ENCODE measurements around the gene KIF25.
"Not testable (repeated sequence)": the region's sequence is repeated elsewhere in the genome, so short reads cannot be mapped to it uniquely, and the experiment has no call there.

KIF25 gene

DNA sequence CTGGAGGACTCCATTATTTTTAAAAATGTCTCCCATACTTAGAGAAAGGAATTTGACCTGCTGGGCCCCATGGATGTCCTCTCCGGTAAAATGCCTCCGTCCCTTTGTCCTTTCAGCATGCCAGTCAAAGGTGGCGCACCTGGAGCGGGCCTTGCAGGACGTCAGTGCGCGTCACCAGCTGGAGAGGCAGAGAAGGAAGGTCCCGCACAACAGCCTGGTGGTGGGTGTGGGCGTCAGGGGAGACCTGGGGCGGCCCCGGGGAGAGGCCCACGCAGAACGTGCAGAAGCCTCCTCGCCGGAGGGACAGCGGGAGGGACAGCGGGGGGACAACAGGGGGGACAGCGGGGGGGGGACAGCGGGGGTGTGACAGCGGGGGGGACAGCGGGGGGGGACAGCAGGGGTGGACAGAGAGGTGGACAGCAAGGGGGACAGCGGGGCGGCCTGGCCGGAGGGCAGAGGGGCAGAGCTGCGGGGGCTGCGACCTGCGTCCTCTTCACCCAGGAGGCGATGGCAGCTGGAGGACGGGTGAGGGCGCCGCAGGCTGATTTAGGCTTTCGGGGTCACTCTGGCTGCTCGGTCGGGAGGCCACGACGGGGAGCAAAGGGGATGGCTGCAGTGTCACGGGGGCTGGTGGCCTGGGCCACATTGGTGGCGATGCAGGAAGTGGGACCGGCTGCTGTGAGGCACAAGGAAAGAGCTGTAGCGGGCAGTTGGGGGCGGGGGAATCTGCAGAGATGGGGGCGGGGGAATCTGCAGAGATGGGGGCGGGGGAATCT lies 859 bp upstream of the KIF25 start:
- DNase-seq: no peak

DNA sequence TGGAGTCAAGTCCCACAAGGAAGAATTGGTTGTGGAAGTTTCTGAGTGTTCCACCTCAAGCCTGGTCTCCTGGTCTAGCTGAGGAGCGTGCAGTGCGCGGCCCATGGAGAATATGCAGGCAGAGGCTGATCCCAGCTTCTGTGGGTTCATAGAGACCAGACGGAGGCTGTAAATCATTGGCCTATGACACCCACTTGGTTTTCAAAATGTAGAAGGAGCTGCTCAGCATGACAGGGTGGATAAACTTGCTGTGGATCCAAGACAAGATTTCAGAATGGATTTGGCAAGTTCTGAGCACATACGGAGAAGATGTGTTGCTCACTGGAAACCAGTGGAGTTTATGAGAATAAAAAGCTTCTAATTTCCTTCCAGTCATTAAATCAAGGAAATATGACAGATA lies 744 bp downstream of the KIF25 start:
- no peak for DNase-seq

DNA sequence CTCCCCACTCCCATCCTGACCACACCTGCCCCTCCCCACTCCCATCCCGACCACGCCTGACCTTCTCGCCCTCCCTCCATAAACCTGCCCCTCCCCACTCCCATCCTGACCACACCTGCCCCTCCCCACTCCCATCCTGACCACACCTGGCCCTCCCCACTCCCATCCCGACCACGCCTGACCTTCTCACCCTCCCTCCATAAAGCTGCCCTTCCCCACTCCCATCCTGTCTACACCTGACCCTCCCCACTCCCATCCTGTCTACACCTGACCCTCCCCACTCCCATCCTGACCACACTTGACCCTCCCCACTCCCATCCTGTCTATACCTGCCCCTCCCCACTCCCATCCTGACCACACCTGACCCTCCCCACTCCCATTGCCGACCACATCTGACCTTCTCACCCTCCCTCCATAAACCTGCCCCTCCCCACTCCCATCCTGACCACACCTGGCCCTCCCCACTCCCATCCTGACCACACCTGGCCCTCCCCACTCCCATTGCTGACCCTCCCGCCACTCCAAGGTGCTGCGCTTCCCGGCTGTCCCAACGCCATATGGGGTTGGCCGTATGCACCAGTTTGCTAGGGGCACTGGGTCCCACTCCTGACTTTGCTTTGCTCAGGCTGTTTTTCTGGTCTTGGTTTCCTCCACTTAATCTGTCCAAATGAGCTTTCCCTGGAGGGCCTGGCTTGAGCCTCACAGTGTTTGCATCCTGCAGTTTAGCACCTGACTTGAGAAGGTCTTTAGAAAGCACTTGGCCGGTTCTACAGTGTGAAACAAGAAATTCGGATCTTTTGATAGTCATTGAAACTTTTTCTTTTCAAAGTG lies 2.9 kb downstream of the KIF25 start:
- DNase-seq: no peak

GRCh38 chr6:168001029-168001332 lies 3.5 kb downstream of the KIF25 start:
- DNase-seq: no peak

- not testable (repeated sequence) for DNase-seq
These were observed 4.0 kb downstream of the KIF25 start for GRCh38 chr6:168001514-168001913.

GRCh38 chr6:168002804-168003203 lies 5.3 kb downstream of the KIF25 start:
- no peak for DNase-seq

DNA sequence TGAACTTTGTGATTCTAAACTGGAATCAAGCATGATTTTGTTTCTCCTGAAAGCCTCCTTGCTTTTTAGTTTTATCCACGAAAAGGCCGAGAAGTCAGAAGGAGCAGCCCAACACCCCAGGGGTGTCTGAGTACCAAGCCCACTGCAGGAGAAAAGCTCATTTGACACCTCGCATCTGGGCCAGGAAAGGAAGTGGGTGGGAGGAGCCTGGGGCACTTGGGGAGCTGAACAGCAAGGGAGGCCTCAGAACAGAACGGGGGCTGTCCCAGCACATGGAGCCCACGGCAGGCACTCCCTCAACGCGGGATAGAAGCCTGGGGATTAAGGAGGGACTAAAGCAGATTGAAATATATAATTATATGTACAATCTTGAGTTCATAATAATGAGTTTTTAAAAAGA lies 6.6 kb downstream of the KIF25 start:
- DNase-seq: no peak

DNA sequence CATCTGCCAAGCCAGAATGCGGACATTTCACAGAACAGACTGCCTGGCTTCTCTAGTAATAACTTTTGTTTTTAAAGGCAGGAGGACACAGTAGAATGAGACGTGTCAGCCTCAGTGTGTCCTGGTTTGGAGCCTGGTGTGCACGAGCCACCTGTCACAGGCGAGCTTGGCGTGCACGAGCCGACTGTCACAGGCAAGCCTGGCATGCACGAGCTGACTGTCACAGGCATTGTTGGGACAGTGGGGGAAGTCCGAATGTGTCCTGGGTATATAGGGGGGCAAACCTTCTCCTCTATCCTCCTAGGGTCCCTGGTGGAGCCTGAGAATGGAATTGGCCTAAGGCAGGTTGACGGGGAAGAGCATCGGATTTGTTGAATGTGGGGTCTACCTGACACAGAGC lies 7.5 kb downstream of the KIF25 start:
- no peak for DNase-seq

GRCh38 chr6:168005796-168006195 lies 8.3 kb downstream of the KIF25 start:
- DNase-seq: no peak

DNA sequence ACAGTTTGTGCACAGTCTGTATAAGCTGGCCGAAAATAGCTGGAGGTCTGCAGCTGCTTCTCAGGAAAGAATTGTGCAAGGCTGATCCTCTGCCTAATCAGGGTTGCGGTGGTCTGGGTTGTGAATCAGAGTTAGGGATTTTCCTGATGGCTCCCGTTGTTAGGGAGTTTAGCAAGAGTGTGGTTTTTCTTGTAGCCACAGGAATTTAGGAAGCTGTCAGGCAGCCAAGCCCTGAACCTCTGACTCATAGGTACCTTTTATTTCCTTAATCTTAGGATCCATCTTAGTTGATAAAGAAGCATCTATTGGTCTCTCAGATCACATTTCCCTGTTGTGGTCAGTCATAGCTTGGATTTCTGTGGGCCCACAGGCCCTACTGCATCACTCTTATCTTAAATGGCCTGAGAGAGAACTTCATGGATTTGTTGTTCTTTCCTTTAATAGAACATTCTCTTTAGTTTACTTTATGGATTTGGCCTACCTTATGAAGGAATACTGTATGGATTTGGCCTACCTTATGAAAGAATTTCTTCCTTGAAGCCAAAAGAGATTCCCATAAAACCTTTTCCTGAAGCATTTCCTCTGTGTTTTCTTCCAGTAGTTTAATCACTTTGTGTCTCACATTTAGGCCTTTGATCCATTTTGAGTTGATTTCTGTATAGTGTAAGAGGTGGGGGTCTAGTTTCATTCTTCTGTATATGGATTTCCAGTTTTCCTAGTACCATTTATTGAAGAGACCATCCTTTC lies 10.3 kb downstream of the KIF25 start:
- DNase-seq: no peak

DNA sequence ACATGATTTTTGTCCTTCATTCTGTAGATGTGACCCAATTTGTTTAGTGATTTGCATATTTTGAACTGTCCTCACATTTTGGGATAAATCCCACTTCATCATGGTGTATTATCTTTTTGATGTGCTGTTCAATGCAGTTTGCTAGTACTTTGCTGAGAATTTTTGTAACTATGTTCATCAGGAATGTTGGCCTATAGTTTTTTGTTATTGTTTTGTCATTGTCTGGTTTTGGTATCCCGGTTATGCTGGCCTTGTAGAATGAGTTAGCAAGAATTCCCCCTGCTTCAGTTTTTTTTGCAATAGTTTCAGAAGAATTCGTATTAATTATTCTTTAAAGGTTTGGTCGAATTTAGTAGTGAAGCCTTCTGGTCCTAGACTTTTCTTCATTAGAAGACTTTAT lies 11.9 kb downstream of the KIF25 start:
- DNase-seq: no peak

- DNase-seq: no peak
These were observed 13.8 kb downstream of the KIF25 start for GRCh38 chr6:168011291-168011690.

GRCh38 chr6:168012431-168013249 lies 15.2 kb downstream of the KIF25 start:
- DNase-seq: no peak

DNA sequence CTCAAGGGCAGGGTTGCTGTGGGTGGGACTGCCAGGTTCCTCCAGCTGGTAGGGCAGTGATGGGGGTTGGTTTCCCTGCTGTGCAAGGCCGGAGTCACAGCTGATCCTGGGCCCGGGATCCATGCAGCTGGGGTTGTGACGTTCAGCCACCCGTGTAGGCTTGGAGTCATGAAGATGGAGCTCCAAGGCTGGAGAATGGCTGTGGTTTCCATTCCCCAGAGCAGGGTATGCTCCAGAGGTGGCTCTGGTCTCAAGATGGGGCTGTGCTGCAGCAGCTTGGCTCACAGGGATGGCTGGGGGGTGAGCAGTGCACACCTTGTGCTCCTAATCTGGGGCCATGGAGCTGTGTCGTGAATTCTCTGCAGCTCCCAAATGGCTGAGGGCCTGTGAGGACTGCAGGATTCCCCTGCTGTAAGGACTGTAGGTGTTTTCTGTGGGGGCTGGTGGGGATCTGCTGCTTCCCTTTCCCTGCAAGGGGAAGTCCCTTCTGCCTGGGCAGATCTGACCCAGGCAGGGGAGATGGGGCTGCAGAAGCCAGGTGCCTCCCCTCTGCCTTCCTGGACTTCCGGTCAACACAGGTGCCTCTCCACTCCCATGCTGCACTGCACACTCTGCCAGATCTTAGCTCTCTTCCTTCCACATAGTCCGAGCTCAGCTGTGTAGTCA lies 15.9 kb downstream of the KIF25 start:
- no peak for DNase-seq

- no peak for DNase-seq
These were observed 17.0 kb downstream of the KIF25 start for GRCh38 chr6:168014428-168014827.

- DNase-seq: no peak
These were observed 17.5 kb downstream of the KIF25 start for GRCh38 chr6:168015009-168015408.

GRCh38 chr6:168015482-168016175 lies 18.2 kb downstream of the KIF25 start:
- no peak for DNase-seq

DNA sequence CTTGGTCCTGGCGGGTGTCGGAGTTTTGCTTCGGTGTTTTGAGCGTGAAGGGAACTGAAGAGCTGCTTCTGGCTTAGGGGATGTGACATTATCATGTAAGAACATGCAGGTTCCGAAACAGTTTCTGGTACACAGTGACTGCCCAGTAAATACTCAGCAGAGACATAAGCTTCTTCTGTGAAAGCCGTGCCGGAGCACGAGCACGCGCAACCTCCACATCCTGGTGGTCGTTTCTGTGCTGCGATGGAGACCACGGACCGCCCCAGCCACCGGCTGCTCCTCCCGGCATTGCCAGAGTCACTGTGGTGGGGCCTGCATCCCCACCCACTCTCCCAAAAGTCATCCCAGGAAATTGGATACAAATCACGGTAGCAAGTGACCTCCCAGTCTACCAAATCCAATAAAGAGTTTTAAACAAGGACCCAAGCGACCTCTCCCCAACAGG lies 18.7 kb downstream of the KIF25 start:
- DNase-seq: no peak

DNA sequence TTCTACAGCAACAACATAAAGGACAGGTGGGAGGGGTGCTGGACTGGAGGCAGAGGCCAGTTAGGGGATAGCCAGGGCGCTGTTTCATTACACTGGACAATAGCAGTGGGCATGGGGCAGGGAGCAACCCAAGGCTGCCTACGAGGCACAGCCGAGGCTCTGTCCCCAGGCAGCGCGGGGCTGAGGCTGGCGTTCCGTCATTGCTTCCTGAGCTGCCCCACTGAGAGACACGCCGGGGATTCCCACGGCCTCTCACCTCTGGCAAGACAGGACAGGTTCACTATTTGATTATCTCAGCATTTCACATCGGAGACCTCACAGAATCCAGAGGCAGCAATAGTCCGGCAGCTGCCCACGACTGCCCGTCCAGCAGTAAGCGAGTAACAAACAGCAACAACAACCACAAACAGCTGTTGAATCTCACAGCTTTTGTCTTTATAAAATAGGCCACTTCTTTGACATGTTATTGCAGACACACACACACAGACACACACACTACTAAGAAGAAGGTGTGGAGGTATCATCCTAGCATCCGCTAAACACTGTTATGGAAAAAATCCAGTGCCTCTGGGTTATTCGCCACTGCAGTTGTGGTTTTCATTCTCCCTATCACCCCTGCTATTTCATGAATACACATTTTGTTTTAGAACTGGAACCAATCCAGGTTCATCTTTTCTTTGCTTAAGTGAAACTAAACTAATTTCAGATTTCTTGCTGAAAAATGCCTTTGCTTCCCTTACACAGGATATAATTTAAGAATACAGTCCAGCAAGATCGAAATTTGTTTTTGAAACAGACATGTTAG lies 19.5 kb downstream of the KIF25 start:
- DNase-seq: no peak

DNA sequence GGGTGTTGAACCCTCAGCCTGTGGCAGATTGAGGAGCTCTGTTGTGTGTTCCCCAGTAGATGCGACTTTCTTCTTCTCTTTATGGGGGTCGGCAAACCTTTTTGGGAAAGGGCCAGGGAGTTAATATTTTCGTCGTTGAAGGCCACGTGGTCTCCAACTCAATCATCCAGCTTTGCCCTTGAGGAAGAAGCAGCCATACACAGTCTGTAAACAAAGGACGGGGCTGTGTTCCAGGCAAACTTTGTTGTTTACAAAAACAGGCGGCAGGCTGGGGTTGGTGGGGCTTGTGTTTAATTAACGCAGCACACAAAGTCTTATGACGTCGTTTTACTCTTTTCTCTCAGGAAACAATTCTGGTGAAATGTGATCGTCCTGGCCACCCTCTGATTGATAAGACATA lies 20.2 kb downstream of the KIF25 start:
- no peak for DNase-seq

DNA sequence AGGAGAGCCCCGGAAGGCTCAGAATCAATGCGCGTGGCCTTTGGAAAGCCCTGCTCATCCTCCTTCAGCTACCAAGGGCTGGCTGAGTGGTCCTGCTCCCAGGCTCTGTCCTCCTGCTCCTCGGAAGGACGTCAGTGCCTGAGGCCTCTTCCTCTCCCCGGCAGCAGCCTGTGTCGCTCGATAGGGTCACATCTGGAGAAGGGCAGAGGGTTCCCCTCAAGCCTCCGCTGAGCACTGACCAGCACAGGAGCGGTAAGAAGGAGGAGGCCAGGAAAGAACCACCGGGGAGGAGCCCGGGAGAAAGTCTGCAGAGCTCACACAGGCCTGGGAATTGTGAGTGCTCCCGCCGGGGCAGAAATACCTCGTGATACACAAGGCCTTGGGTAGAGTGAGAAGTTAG lies 21.2 kb downstream of the KIF25 start:
- DNase-seq: no peak

Measured in NCI-H1105 (cell line).